VCaP (cell line): ENCODE data around the gene LANCL3.

Experiments
- H3K27ac ChIP-seq: fragments of 450-650 bp; 2 replicates; pipeline ENCODE4 v1.5.1; 2017
- CTCF ChIP-seq: fragments of 450-650 bp; conservative IDR thresholded peaks from 2 replicates; pipeline ENCODE4 v1.5.1; 2017; ENCODE audit warnings: mild to moderate bottlenecking, moderate library complexity

The LANCL3 gene

DNA sequence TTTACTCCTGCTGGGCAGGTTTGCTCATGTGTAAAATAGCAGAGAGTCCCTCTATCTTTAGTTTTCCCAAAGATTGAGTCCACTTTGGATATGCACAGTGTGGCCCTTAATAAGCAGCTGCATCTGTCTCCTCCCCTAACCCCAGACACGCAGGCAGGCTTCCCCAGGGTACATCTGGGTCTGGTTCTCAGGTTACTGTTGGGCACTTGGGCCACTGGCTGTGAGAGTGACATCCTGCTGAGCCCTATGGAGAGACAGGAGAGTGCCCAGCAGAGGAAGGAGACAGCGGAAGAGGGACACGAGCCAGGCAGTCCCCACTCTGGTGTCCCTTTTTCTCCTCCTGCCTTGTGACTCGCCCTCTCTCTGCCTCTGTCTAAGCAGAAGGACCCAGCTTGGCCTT is 130.1 kb downstream of the LANCL3 start:
- no peak for TF ChIP-seq CTCF
- no peak overlapping the region for H3K27ac ChIP-seq

DNA sequence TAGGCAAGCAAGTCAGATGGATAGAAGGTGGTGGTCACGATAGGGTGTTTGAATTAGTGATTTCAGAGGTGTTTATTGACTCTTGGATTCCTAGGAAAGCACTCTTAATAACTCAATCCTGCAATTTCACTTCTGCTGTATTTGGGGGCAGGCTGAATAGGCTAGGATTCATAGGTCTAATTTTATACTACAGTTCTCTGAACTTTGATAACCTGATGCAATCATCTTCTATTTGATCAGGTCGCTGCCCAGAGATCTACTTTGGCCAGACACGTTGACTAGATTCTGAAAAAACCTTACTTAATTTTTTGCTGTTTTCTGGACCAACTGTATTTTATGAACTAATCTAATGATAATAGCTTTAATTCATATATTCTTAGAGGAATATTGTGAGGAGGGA is 140.5 kb downstream of the LANCL3 start:
- TF ChIP-seq CTCF: no peak
- H3K27ac ChIP-seq: no peak overlapping the region

GRCh38 chrX:37712458-37712857 is 141.0 kb downstream of the LANCL3 start:
- H3K27ac ChIP-seq: no peak overlapping the region
- no peak for TF ChIP-seq CTCF

GRCh38 chrX:37714479-37714878 is 143.0 kb downstream of the LANCL3 start:
- no peak for TF ChIP-seq CTCF
- no peak overlapping the region for H3K27ac ChIP-seq

GRCh38 chrX:37716602-37717001 is 145.1 kb downstream of the LANCL3 start:
- TF ChIP-seq CTCF: no peak
- no peak overlapping the region for H3K27ac ChIP-seq

GRCh38 chrX:37717708-37718107 is 146.2 kb downstream of the LANCL3 start:
- TF ChIP-seq CTCF: no peak
- no peak overlapping the region for H3K27ac ChIP-seq

GRCh38 chrX:37722595-37722994 is 151.1 kb downstream of the LANCL3 start:
- TF ChIP-seq CTCF: no peak
- no peak overlapping the region for H3K27ac ChIP-seq

DNA sequence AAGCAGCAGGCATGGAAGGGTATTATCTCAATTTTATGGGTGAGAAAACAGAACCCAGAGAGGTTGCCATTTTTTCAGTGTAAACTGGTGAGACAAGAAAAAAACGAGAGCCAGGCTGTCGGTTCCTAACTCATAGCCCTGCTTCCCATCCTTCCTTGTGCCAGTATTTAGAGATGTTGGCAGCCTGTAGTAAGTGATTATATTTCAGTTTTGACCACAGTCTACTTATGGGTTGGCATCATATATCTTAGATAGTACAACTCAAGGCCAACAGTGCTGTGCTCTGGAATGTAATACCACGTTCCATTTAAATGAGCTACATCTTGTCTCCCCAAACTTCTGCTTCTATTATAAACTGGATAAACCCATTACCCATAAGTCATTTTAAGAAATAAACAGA is 154.9 kb downstream of the LANCL3 start:
- no peak for TF ChIP-seq CTCF
- H3K27ac ChIP-seq: no peak overlapping the region
